ENCODE data around the gene MYH13. TPM values are rescaled to one million over a fixed set of nuclear protein-coding genes. Genes with fewer than 3 reads are reported as not detected.

Gene MYH13
- total and polyA plus RNA-seq, 9 of the 15 experiments (the other 6 are each of a cell fraction or from before 2014, with no cell fraction given): 0.01 TPM; not detected in 8

DNA sequence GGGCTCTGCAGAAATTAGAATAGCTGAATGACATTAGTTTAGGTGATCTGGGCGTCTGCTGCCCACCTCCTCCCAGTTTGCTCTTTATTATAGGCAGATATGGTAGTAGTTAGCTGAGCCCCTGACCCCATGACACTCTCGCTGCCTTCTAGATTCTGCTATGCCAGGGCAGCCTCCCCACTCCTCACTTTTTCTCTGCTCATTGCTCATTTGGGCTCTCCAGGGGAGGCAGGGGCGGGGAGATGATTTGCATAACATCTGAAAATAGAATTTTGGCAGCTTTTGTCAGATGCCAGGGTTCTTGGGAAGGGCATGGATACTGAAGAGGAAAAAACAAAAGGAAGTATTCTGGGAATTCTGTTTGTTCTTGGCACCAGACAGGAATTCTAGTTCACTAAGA, 96.4 kb downstream of the MYH13 start (continued):
- TF ChIP-seq, protein P1, sequence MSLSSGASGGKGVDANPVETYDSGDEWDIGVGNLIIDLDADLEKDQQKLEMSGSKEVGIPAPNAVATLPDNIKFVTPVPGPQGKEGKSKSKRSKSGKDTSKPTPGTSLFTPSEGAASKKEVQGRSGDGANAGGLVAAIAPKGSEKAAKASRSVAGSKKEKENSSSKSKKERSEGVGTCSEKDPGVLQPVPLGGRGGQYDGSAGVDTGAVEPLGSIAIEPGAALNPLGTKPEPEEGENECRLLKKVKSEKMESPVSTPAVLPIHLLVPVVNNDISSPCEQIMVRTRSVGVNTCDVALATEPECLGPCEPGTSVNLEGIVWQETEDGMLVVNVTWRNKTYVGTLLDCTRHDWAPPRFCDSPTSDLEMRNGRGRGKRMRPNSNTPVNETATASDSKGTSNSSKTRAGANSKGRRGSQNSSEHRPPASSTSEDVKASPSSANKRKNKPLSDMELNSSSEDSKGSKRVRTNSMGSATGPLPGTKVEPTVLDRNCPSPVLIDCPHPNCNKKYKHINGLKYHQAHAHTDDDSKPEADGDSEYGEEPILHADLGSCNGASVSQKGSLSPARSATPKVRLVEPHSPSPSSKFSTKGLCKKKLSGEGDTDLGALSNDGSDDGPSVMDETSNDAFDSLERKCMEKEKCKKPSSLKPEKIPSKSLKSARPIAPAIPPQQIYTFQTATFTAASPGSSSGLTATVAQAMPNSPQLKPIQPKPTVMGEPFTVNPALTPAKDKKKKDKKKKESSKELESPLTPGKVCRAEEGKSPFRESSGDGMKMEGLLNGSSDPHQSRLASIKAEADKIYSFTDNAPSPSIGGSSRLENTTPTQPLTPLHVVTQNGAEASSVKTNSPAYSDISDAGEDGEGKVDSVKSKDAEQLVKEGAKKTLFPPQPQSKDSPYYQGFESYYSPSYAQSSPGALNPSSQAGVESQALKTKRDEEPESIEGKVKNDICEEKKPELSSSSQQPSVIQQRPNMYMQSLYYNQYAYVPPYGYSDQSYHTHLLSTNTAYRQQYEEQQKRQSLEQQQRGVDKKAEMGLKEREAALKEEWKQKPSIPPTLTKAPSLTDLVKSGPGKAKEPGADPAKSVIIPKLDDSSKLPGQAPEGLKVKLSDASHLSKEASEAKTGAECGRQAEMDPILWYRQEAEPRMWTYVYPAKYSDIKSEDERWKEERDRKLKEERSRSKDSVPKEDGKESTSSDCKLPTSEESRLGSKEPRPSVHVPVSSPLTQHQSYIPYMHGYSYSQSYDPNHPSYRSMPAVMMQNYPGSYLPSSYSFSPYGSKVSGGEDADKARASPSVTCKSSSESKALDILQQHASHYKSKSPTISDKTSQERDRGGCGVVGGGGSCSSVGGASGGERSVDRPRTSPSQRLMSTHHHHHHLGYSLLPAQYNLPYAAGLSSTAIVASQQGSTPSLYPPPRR (CRISPR knock-in tag; IDR thresholded peaks at IDR 0.05; ENCODE audit: borderline replicate concordance): no peak
- no peak for TF ChIP-seq ATF1 (CRISPR knock-in tag; IDR thresholded peaks at IDR 0.05)
- no peak for TF ChIP-seq ATF1 (tag; IDR thresholded peaks at IDR 0.05)
- TF ChIP-seq CBX2 (IDR thresholded peaks at IDR 0.05; ENCODE audit: insufficient read depth, low read length, poor library complexity, severe bottlenecking): no peak
- TF ChIP-seq C11orf30 (IDR thresholded peaks at IDR 0.05; ENCODE audit: low read depth): no peak

DNA sequence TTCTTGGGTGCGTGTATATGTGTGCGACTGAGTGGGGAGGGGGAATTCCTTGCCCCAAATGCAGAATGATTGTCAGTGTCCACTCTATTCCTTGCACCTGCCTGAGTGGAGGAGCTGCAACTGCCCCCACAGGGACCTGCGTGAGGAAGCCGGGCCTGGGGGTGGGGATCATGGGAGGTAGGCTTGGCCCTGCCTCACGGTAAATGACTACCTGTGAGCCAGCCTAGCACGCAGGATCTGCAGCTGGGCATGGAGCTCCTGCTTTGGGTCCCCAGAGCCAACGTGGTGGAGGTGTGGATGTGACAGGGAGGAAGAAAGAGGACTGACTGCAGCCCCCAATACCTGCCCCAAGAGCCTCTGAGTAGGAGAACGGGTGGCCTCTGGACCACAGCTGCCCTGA, 97.4 kb downstream of the MYH13 start:
- H3K27ac ChIP-seq (ENCODE audit: extremely low read depth, low read depth, low read length): no peak overlapping the region
- H3K4me3 ChIP-seq: no peak overlapping the region
- 3% methylated on average over 6 of the region's 8 CpGs for WGBS (ENCODE audit: insufficient coverage, low coverage, missing lambda C conversion rate)
- H3K9me3 ChIP-seq (replicated peaks; ENCODE audit: control insufficient read depth, insufficient read depth, low read depth, low read length): no peaks in the 10 kb centered on the region
- DNase-seq (ENCODE audit: extremely low read depth in 1 of 4, low spot score in 3 of 4) (no peak), FAIRE-seq (no peak), ATAC-seq (no peak)
- intact Hi-C loops (cut with micrococcal nuclease) (no loop called here), in situ Hi-C loops (cut with MboI) (no loop called here)
- POLR2A ChIA-PET: no interaction called here
- CTCF ChIA-PET (ENCODE audit: low intra/inter-chr PET ratio): no interaction called here
- H3K9me1 ChIP-seq (ENCODE audit: control insufficient read depth, insufficient read depth, low read length): no peaks in the 10 kb centered on the region
- H3K79me2 ChIP-seq (ENCODE audit: control insufficient read depth, insufficient read depth, low read length): no peaks in the 10 kb centered on the region
- H4K20me1 ChIP-seq (replicated peaks; ENCODE audit: control insufficient read depth, insufficient read depth, low read length): no peaks in the 10 kb centered on the region
- H3K9ac ChIP-seq (ENCODE audit: insufficient read depth in 1 of 2, low read depth in 2 of 2, low read length in 2 of 2): no peak overlapping the region
- H2AFZ ChIP-seq (ENCODE audit: low read depth, low read length): no peak overlapping the region
- TF ChIP-seq, protein P2, sequence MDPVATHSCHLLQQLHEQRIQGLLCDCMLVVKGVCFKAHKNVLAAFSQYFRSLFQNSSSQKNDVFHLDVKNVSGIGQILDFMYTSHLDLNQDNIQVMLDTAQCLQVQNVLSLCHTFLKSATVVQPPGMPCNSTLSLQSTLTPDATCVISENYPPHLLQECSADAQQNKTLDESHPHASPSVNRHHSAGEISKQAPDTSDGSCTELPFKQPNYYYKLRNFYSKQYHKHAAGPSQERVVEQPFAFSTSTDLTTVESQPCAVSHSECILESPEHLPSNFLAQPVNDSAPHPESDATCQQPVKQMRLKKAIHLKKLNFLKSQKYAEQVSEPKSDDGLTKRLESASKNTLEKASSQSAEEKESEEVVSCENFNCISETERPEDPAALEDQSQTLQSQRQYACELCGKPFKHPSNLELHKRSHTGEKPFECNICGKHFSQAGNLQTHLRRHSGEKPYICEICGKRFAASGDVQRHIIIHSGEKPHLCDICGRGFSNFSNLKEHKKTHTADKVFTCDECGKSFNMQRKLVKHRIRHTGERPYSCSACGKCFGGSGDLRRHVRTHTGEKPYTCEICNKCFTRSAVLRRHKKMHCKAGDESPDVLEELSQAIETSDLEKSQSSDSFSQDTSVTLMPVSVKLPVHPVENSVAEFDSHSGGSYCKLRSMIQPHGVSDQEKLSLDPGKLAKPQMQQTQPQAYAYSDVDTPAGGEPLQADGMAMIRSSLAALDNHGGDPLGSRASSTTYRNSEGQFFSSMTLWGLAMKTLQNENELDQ (CRISPR knock-in tag; IDR thresholded peaks at IDR 0.05; ENCODE audit: borderline replicate concordance): no peak
- no peak for TF ChIP-seq ZNF274 (IDR thresholded peaks at IDR 0.05; ENCODE audit: borderline replicate concordance, low read depth, low read length)
- no peak for TF ChIP-seq CHD1 (IDR thresholded peaks at IDR 0.05; ENCODE audit: low read length)
- TF ChIP-seq, protein P3, sequence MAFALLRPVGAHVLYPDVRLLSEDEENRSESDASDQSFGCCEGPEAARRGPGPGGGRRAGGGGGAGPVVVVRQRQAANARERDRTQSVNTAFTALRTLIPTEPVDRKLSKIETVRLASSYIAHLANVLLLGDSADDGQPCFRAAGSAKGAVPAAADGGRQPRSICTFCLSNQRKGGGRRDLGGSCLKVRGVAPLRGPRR (CRISPR knock-in tag; IDR thresholded peaks at IDR 0.05): no peak
- TF ChIP-seq FOXA3 (CRISPR knock-in tag; conservative IDR thresholded peaks at IDR 0.05 in 1 of 2, IDR thresholded peaks at IDR 0.05 in 1 of 2): no peak
- TF ChIP-seq NR2C2 (CRISPR knock-in tag; IDR thresholded peaks at IDR 0.05): no peak
- no peak for TF ChIP-seq NR2C2 (tag; IDR thresholded peaks at IDR 0.05)
- H3K4me1 ChIP-seq (replicated peaks in 1 of 2; ENCODE audit: control insufficient read depth in 2 of 2, insufficient read depth in 2 of 2, low read length in 2 of 2): no peaks in the 10 kb centered on the region
- no peaks in the 10 kb centered on the region for H3K27me3 ChIP-seq (ENCODE audit: control insufficient read depth in 2 of 2, insufficient read depth in 2 of 2, low read length in 2 of 2)
- BruUV-seq (replicated peaks): no TSS peak
- no peak overlapping the region for H3K4me2 ChIP-seq (ENCODE audit: insufficient read depth, low read length)
- no peaks in the 10 kb centered on the region for H3K36me3 ChIP-seq (ENCODE audit: control insufficient read depth, insufficient read depth, low read length)
